ENCODE results near the gene NFATC1.
"Not testable (repeated sequence)": the region's sequence is repeated elsewhere in the genome, so short reads cannot be mapped to it uniquely, and the experiment has no call there.

NFATC1 gene

GRCh38 chr18:79496978-79497637 is 101.4 kb downstream of the NFATC1 start:
- H3K27ac ChIP-seq = no peak overlapping the region
- TF ChIP-seq, protein P1, sequence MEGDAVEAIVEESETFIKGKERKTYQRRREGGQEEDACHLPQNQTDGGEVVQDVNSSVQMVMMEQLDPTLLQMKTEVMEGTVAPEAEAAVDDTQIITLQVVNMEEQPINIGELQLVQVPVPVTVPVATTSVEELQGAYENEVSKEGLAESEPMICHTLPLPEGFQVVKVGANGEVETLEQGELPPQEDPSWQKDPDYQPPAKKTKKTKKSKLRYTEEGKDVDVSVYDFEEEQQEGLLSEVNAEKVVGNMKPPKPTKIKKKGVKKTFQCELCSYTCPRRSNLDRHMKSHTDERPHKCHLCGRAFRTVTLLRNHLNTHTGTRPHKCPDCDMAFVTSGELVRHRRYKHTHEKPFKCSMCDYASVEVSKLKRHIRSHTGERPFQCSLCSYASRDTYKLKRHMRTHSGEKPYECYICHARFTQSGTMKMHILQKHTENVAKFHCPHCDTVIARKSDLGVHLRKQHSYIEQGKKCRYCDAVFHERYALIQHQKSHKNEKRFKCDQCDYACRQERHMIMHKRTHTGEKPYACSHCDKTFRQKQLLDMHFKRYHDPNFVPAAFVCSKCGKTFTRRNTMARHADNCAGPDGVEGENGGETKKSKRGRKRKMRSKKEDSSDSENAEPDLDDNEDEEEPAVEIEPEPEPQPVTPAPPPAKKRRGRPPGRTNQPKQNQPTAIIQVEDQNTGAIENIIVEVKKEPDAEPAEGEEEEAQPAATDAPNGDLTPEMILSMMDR (conservative IDR thresholded peaks at IDR 0.05) = no peak
- TF ChIP-seq ZFX (IDR thresholded peaks at IDR 0.05) = no peak

- H3K27ac ChIP-seq = no peak overlapping the region
These were observed 101.9 kb downstream of the NFATC1 start for GRCh38 chr18:79497638-79498081.

GRCh38 chr18:79498662-79499061 is 102.9 kb downstream of the NFATC1 start:
- no peak overlapping the region for H3K27ac ChIP-seq
- TF ChIP-seq ZFX (IDR thresholded peaks at IDR 0.05) = no peak
- TF ChIP-seq, protein P1 (conservative IDR thresholded peaks at IDR 0.05) = no peak

More at GRCh38 chr18:79497638-79498081, 101.9 kb downstream of the NFATC1 start:
- no peak for TF ChIP-seq ZFX (IDR thresholded peaks at IDR 0.05)
- TF ChIP-seq, protein P1 (conservative IDR thresholded peaks at IDR 0.05) = no peak

GRCh38 chr18:79501006-79501405 is 105.3 kb downstream of the NFATC1 start:
- no peak overlapping the region for H3K27ac ChIP-seq
- no peak for TF ChIP-seq ZFX (IDR thresholded peaks at IDR 0.05)
- TF ChIP-seq, protein P1 (conservative IDR thresholded peaks at IDR 0.05) = no peak

DNA sequence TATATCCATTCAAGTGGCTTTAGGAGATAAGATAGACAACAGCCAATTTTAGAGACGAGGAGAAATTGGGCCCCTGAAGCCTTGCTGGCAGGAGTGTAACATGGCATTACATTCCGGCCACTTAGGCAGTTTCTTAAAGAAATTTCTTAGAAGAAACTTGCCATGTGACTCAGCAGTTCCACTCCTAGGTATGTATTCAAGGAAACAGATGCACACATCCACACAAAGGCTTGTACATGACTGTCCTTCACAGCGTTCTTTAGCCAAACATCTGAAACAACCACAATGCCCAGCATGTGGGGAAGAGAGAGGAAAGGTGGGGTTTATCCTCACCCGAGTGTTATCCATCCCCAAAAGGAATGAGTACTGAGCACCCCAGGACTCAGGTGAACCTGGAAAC is 107.1 kb downstream of the NFATC1 start:
- H3K27ac ChIP-seq = no peak overlapping the region
- TF ChIP-seq ZFX (IDR thresholded peaks at IDR 0.05) = no peak
- TF ChIP-seq, protein P1 (conservative IDR thresholded peaks at IDR 0.05) = no peak

GRCh38 chr18:79503406-79503805 is 107.7 kb downstream of the NFATC1 start:
- no peak overlapping the region for H3K27ac ChIP-seq
- TF ChIP-seq, protein P1 (conservative IDR thresholded peaks at IDR 0.05) = no peak
- TF ChIP-seq ZFX (IDR thresholded peaks at IDR 0.05) = no peak

- no peak overlapping the region for H3K27ac ChIP-seq
- TF ChIP-seq ZFX (IDR thresholded peaks at IDR 0.05) = no peak
- TF ChIP-seq, protein P1 (conservative IDR thresholded peaks at IDR 0.05) = no peak
These were observed 108.3 kb downstream of the NFATC1 start for GRCh38 chr18:79504034-79504433.

DNA sequence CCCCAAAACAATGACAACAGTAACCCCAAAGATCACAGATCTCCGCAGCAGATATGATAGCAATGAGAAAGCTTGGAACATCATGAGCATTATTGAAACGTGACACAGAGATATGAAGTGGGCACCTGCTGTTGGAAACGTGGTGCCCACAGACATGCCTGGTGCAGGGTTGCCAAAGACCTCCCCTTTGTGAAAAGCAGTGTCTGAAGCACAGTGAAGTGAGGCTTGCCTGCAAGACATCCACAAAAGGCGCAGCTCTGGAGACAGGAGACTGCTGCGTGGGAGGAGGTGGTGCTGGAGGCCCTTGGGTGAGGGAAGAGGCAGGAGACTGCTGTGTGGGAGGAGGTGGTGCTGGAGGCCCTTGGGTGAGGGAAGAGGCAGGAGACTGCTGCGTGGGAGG is 108.8 kb downstream of the NFATC1 start:
- not testable (repeated sequence) for H3K27ac ChIP-seq

DNA sequence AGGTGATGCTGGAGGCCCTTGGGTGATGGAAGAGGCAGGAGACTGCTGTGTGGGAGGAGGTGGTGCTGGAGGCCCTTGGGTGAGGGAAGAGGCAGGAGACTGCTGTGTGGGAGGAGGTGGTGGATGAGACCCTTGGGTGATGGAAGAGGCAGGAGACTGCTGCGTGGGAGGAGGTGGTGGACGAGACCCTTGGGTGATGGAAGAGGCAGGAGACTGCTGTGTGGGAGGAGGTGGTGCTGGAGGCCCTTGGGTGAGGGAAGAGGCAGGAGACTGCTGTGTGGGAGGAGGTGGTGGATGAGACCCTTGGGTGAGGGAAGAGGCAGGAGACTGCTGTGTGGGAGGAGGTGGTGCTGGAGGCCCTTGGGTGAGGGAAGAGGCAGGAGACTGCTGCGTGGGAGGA is 109.7 kb downstream of the NFATC1 start:
- H3K27ac ChIP-seq = not testable (repeated sequence)

Measured in C4-2B (cell line).